CD4-positive, alpha-beta T cell (primary cell): Measurements from ENCODE around the gene SHPK. TPM values are rescaled to one million over a fixed set of nuclear protein-coding genes. Genes with fewer than 3 reads are reported as not detected.

Source experiments
- ATAC-seq: fragments of 200-7000 bp; cut with Tn5 transposase; one replicate; pipeline ENCODE4 v1.10.0; 2022; ENCODE audit warnings: mild to moderate bottlenecking; ENCODE audit not compliant: poor library complexity
- CTCF ChIA-PET: fragments of 350-600 bp; sonication (Branson Sonifier 250); formaldehyde crosslinking; loops from one replicate; lab custom pipeline; 2021; ENCODE audit warnings: antibody characterized with exemption, inconsistent platforms; lab: Charles Lee
- POLR2A ChIA-PET: fragments of 350-600 bp; sonication (Branson Sonifier 250); formaldehyde crosslinking; loops from one replicate; lab custom pipeline; 2021; ENCODE audit warnings: antibody characterized with exemption, inconsistent platforms; lab: Charles Lee
- DNase-seq, 14 experiments: peaks; one replicate each; pipeline ENCODE4 v3.0.0-alpha.2; 2013 to 2020; ENCODE audit warnings: mixed read lengths in 2 of 14
- H3K27ac ChIP-seq, 2 donors: one replicate each; pipeline versions ENCODE4 v1.5.1 to v1.7.0; 2013; ENCODE audit warnings: low read length in 2 of 2, low read depth in 1 of 2, mild to moderate bottlenecking in 1 of 2
- H3K27me3 ChIP-seq, 2 experiments: 1 replicate in 1 of 2; 2 replicates in 1 of 2; pipeline versions ENCODE4 v1.6.1 to v1.7.0; 2013; ENCODE audit warnings: low read length in 2 of 2, control low read depth in 1 of 2, mild to moderate bottlenecking in 1 of 2, moderate library complexity in 1 of 2; ENCODE audit not compliant: insufficient read depth in 2 of 2, control insufficient read depth in 1 of 2
- H3K36me3 ChIP-seq: one replicate; pipeline ENCODE4 v1.6.1; 2013; ENCODE audit warnings: low read length, control low read depth; ENCODE audit not compliant: insufficient read depth
- H3K4me1 ChIP-seq: one replicate; pipeline ENCODE4 v1.6.1; 2013; ENCODE audit warnings: low read length, control low read depth; ENCODE audit not compliant: insufficient read depth
- H3K4me3 ChIP-seq: one replicate; pipeline ENCODE4 v1.5.1; 2013; ENCODE audit warnings: mild to moderate bottlenecking, low read length, moderate library complexity
- H3K9me3 ChIP-seq, 2 experiments: 1 replicate in 1 of 2; 2 replicates in 1 of 2; pipeline versions ENCODE4 v1.6.1 to v1.7.0; 2013; ENCODE audit warnings: low read length in 2 of 2, mild to moderate bottlenecking in 2 of 2, control low read depth in 1 of 2, moderate library complexity in 1 of 2; ENCODE audit not compliant: control insufficient read depth in 1 of 2, insufficient read depth in 1 of 2
- H3K27ac Mint-ChIP-seq: one replicate; pipeline ENCODE4 v1.8.0; 2020; ENCODE audit warnings: mixed read lengths
- H3K27me3 Mint-ChIP-seq: one replicate; pipeline ENCODE4 v1.8.0; 2021; ENCODE audit warnings: mixed read lengths
- H3K36me3 Mint-ChIP-seq: one replicate; pipeline ENCODE4 v1.8.0; 2021; ENCODE audit warnings: low read depth, mixed read lengths
- H3K4me1 Mint-ChIP-seq: one replicate; pipeline ENCODE4 v1.8.0; 2021; ENCODE audit warnings: low read depth, mixed read lengths
- H3K4me3 Mint-ChIP-seq: one replicate; pipeline ENCODE4 v1.8.0; 2020; ENCODE audit warnings: mild to moderate bottlenecking, mixed read lengths
- H3K9me3 Mint-ChIP-seq: one replicate; pipeline ENCODE4 v1.8.0; 2020; ENCODE audit warnings: mixed read lengths
- intact Hi-C, 2 experiments: fragments of 100-400 bp; cut with DNase I in 1 of 2; cut with micrococcal nuclease in 1 of 2; formaldehyde crosslinking; loops; one replicate each; pipeline versions ENCODE4 v1.15.1 to v1.9.0; 2023 to 2025; cut with DNase I, micrococcal nuclease
- total RNA-seq, 174 experiments: library from RNA in 2 of 174; stranded (reverse) in 2 of 174; gene quantifications; one replicate each; pipeline ENCODE4 v1.2.3 and lab custom pipeline; 2021 to 2026
- TF ChIP-seq, protein P1 (sequence below): fragments of 200-600 bp; IDR thresholded peaks from one replicate; pipeline ENCODE4 v1.8.0; 2022; ENCODE audit warnings: antibody characterized with exemption, mild to moderate bottlenecking

Gene SHPK
- total RNA-seq, 2 experiments from 2014 or later, result 3.4 TPM

DNA sequence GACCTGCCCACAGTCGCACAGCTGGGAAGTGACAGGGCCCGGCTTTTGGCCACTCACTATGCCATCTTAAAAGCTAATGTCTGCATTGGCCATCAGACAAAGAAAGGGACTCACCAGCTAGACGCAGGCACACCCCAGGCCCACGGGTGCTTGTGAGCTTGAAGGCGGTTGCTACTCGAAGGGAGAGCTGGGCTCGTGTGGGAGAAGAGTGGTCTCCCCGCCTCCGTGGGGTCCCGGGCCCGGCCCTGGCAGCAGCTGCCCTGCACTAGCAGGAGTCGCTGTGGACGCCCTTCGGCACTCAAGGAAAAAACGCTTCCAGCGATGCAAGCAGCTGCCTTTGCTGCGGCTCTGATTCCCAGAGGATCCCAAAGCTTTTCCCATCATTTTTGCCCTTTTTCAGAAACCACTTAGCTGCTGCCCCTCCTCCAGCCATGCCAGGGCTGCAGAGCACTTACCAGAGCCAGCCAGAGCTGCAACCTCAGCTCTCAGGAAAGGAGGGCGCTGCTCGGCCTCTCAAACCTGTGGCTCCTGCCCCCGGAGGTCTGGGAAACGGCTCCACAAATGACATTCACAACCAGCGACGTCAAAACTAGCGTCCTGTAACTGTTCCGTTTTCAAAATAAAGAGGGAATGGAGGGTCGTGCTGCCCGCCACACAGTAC lies 39.1 kb downstream of the SHPK start:
- Histone ChIP-seq H3K9me3 (no peaks in the 10 kb centered on the region), H3K27me3 (no peaks in the 10 kb centered on the region), H3K27ac (no peak overlapping the region), H3K4me3 (no peak overlapping the region), H3K4me1 (peaks cover 3% of the 10 kb centered on the region), H3K36me3 (peaks cover 2% of the 10 kb centered on the region)
- CTCF ChIA-PET, result no interaction called here
- POLR2A ChIA-PET, result no interaction called here
- DNase-seq (no peak), ATAC-seq (no peak)
- Mint-ChIP-seq H3K4me1 (no peaks in the 10 kb centered on the region), H3K36me3 (no peaks in the 10 kb centered on the region), H3K27me3 (no peaks in the 10 kb centered on the region), H3K4me3 (no peak overlapping the region), H3K9me3 (no peaks in the 10 kb centered on the region), H3K27ac (no peak overlapping the region)
- intact Hi-C loops, result no loop called here
- TF ChIP-seq, protein P1, sequence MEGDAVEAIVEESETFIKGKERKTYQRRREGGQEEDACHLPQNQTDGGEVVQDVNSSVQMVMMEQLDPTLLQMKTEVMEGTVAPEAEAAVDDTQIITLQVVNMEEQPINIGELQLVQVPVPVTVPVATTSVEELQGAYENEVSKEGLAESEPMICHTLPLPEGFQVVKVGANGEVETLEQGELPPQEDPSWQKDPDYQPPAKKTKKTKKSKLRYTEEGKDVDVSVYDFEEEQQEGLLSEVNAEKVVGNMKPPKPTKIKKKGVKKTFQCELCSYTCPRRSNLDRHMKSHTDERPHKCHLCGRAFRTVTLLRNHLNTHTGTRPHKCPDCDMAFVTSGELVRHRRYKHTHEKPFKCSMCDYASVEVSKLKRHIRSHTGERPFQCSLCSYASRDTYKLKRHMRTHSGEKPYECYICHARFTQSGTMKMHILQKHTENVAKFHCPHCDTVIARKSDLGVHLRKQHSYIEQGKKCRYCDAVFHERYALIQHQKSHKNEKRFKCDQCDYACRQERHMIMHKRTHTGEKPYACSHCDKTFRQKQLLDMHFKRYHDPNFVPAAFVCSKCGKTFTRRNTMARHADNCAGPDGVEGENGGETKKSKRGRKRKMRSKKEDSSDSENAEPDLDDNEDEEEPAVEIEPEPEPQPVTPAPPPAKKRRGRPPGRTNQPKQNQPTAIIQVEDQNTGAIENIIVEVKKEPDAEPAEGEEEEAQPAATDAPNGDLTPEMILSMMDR, result no peak

DNA sequence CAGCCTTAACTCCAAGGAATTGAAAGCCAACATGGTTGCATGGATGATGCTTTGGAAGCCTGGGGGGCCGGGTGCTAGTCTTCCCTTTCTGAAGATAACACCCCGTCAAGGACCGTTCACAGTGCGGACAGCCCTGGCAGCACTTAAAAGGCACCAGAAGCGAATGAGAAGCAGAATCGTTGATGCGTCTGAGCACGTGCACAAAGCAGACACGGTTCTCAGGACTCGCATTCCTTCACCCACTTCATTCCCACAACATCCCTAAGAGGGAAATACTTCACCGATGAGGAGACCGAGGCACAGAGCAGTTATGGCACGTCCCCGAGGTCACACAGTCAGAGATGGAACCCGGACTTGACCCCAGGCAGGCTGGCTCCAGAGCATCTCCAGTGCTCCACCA lies 41.1 kb downstream of the SHPK start:
- Histone ChIP-seq H3K9me3 (no peaks in the 10 kb centered on the region), H3K36me3 (peaks cover 6% of the 10 kb centered on the region), H3K4me3 (no peak overlapping the region), H3K27ac (no peak overlapping the region), H3K27me3 (no peaks in the 10 kb centered on the region), H3K4me1 (peaks cover under 1% of the 10 kb centered on the region)
- no peak overlapping the region for H3K27ac Mint-ChIP-seq
- no peaks in the 10 kb centered on the region for H3K9me3 Mint-ChIP-seq
- H3K4me3 Mint-ChIP-seq, result no peak overlapping the region
- peaks cover 1% of the 10 kb centered on the region for H3K36me3 Mint-ChIP-seq
- ChIA-PET POLR2A (no interaction called here), CTCF (no interaction called here)
- DNase-seq (no peak), ATAC-seq (no peak)
- H3K4me1 Mint-ChIP-seq, result no peaks in the 10 kb centered on the region
- TF ChIP-seq, protein P1, result no peak
- H3K27me3 Mint-ChIP-seq, result no peaks in the 10 kb centered on the region
- intact Hi-C loops, result no loop called here

DNA sequence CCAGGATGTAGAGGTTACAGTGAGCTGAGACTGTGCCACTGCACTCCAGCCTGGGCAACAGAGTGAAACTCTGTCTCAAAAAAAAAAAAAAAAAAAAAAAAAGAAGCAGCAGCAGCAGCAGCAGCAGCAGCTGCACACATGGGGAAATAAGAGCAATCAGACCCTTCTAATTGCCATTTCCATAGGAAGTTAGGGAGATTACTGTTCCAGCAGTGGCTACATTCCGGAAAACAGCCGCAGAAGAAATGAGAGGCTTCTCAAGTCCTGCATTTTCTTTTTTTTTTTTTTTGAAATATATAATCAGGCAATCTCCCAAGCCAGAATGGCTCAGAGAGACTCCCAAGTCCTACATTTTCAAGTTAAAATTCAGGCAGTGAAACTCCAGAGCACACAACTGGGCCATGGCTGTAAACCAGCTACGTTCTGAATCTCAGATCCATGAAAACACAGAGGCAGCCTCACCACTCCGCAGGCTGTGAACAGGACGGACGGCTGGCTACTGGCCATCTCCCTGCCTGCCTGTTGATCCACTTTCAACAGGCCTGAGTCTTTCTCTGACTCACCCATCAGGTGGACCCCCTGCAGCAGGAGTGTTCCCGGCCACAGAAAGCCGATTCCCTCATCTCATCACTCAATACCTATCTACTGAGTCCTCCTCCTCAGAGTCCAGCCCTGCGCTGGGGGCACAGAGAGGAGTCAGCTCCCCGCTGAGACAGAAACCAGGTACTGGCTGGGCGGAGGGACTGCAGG lies 41.8 kb downstream of the SHPK start:
- H3K9me3 ChIP-seq, result no peaks in the 10 kb centered on the region
- ATAC-seq (no peak), DNase-seq (no peak)
- Mint-ChIP-seq H3K27ac (no peak overlapping the region), H3K4me3 (no peak overlapping the region), H3K27me3 (no peaks in the 10 kb centered on the region), H3K36me3 (peaks cover 9% of the 10 kb centered on the region), H3K4me1 (no peaks in the 10 kb centered on the region), H3K9me3 (no peaks in the 10 kb centered on the region)
- H3K36me3 ChIP-seq, result peaks cover 10% of the 10 kb centered on the region
- CTCF ChIA-PET, result no interaction called here
- no peaks in the 10 kb centered on the region for H3K4me1 ChIP-seq
- no peak overlapping the region for H3K27ac ChIP-seq
- POLR2A ChIA-PET, result no interaction called here
- intact Hi-C loops, result no loop called here
- no peaks in the 10 kb centered on the region for H3K27me3 ChIP-seq
- TF ChIP-seq, protein P1, result no peak
- H3K4me3 ChIP-seq, result no peak overlapping the region
